ENCODE data around the gene DPM1.

- no peak for TF ChIP-seq ESRRA (CRISPR knock-in tag; IDR thresholded peaks at IDR 0.05; ENCODE audit: borderline replicate concordance)
- TF ChIP-seq, protein P1, sequence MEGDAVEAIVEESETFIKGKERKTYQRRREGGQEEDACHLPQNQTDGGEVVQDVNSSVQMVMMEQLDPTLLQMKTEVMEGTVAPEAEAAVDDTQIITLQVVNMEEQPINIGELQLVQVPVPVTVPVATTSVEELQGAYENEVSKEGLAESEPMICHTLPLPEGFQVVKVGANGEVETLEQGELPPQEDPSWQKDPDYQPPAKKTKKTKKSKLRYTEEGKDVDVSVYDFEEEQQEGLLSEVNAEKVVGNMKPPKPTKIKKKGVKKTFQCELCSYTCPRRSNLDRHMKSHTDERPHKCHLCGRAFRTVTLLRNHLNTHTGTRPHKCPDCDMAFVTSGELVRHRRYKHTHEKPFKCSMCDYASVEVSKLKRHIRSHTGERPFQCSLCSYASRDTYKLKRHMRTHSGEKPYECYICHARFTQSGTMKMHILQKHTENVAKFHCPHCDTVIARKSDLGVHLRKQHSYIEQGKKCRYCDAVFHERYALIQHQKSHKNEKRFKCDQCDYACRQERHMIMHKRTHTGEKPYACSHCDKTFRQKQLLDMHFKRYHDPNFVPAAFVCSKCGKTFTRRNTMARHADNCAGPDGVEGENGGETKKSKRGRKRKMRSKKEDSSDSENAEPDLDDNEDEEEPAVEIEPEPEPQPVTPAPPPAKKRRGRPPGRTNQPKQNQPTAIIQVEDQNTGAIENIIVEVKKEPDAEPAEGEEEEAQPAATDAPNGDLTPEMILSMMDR (IDR thresholded peaks at IDR 0.05) = no peak
These were observed 27.4 kb downstream of the DPM1 start for GRCh38 chr20:50930976-50931305.

Data from WTC11 (cell line).